Measurements from ENCODE around the gene SPRED2.

DNA sequence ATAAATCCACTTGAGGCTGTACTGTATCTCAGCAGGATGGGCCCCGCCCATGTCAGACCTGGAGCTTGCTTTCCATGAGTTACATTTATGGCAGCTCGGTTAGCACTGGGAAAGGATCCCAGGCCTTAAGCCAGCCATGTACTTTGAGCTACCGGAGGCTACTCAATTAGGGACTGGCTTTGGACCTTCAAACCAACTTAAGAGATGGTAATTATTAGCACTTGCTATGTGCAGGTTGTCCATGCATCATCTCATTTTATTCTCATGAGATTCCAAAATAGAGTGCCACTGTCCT is 140.3 kb downstream of the SPRED2 start:
- TF ChIP-seq POLR2A (IDR thresholded peaks at IDR 0.05) = no peak
- TF ChIP-seq, protein P1, sequence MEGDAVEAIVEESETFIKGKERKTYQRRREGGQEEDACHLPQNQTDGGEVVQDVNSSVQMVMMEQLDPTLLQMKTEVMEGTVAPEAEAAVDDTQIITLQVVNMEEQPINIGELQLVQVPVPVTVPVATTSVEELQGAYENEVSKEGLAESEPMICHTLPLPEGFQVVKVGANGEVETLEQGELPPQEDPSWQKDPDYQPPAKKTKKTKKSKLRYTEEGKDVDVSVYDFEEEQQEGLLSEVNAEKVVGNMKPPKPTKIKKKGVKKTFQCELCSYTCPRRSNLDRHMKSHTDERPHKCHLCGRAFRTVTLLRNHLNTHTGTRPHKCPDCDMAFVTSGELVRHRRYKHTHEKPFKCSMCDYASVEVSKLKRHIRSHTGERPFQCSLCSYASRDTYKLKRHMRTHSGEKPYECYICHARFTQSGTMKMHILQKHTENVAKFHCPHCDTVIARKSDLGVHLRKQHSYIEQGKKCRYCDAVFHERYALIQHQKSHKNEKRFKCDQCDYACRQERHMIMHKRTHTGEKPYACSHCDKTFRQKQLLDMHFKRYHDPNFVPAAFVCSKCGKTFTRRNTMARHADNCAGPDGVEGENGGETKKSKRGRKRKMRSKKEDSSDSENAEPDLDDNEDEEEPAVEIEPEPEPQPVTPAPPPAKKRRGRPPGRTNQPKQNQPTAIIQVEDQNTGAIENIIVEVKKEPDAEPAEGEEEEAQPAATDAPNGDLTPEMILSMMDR (IDR thresholded peaks at IDR 0.05) = no peak

Measured in uterus (tissue), 2 donors.